HCT116 (cell line): Measurements from ENCODE around the gene GCAT. TPM values are rescaled to one million over a fixed set of nuclear protein-coding genes. Genes with fewer than 3 reads are reported as not detected.

Source experiments
- ATAC-seq: fragments of 200-7000 bp; cut with Tn5 transposase; 2 replicates; pipeline ENCODE4 v1.9.1; 2020; ENCODE audit warnings: mild to moderate bottlenecking, moderate library complexity
- BruUV-seq: library from RNA; stranded (reverse); fragments of 400-500 nt; replicated peaks from 2 replicates; lab custom pipeline; 2021; lab: Mats Ljungman, UMichigan
- CTCF ChIA-PET: fragments of 300-600 bp; sonication (Branson Sonifier 250); formaldehyde crosslinking; loops from one replicate; lab custom pipeline; 2021; ENCODE audit warnings: antibody characterized with exemption; lab: Charles Lee
- POLR2A ChIA-PET: fragments of 300-600, 350-600 bp; sonication (Branson Sonifier 250); formaldehyde crosslinking; loops from one replicate; lab custom pipeline; 2021; ENCODE audit warnings: antibody characterized with exemption; lab: Charles Lee
- RAD21 ChIA-PET, 2 experiments: fragments of 300-600 bp; sonication (Branson Sonifier 250); formaldehyde crosslinking; loops; one replicate each; lab custom pipeline; 2023; ENCODE audit warnings: low total read pairs in 2 of 2; ENCODE audit not compliant: uncharacterized antibody in 2 of 2, unreplicated experiment in 2 of 2, low non-redundant PET in 1 of 2; lab: Charles Lee
- DNase-seq: peaks from one replicate; pipeline ENCODE4 v3.0.0-alpha.2; 2010; ENCODE audit warnings: low read depth, low spot score
- H2AFZ ChIP-seq: fragments of 200-600 bp; shearing (Covaris generic), sonication (generic); 2 replicates; pipeline ENCODE4 v1.6.1; 2017; ENCODE audit warnings: low read depth, mixed run types, mixed read lengths, antibody characterized with exemption, low read length; ENCODE audit not compliant: poor library complexity, severe bottlenecking
- H3K27ac ChIP-seq: 2 replicates; pipeline ENCODE4 v1.5.1; 2012; ENCODE audit warnings: low read depth, low read length
- H3K27me3 ChIP-seq: fragments of 200-600 bp; sonication (generic); 2 replicates; pipeline ENCODE4 v1.6.1; 2016; ENCODE audit warnings: mixed run types, low read length, mixed read lengths; ENCODE audit not compliant: insufficient read depth
- H3K36me3 ChIP-seq, 2 experiments: fragments of 200-500 bp in 1 of 2; fragments of 200-600 bp in 1 of 2; sonication (Bioruptor generic) in 1 of 2; sonication (generic) in 1 of 2; 2 replicates each; pipeline versions ENCODE4 v1.5.1 to v1.6.1; 2014 to 2016; ENCODE audit warnings: low read length in 2 of 2, inconsistent platforms in 1 of 2, mixed read lengths in 1 of 2, mixed run types in 1 of 2; ENCODE audit not compliant: insufficient read depth in 2 of 2, control insufficient read depth in 1 of 2
- H3K4me1 ChIP-seq, 2 experiments: fragments of 200-600 bp in 1 of 2; sonication (generic) in 1 of 2; 2 replicates each; pipeline versions ENCODE4 v1.5.1 to v1.6.1; 2012 to 2017; ENCODE audit warnings: low read length in 2 of 2, inconsistent platforms in 1 of 2, mild to moderate bottlenecking in 1 of 2, mixed read lengths in 1 of 2, mixed run types in 1 of 2, moderate library complexity in 1 of 2; ENCODE audit not compliant: insufficient read depth in 2 of 2, control insufficient read depth in 1 of 2
- H3K4me2 ChIP-seq: fragments of 200-600 bp; sonication (generic); 2 replicates; pipeline ENCODE4 v1.6.1; 2017; ENCODE audit warnings: mixed run types, low read length, mixed read lengths
- H3K4me3 ChIP-seq, 2 experiments: fragments of 200-600 bp in 1 of 2; sonication (generic) in 1 of 2; replicated peaks in 1 of 2; 2 replicates each; pipeline ENCODE4 v1.5.1; 2011 to 2016; ENCODE audit warnings: low read length in 2 of 2, control low read depth in 1 of 2, low read depth in 1 of 2, mild to moderate bottlenecking in 1 of 2, mixed read lengths in 1 of 2, mixed run types in 1 of 2
- H3K79me2 ChIP-seq: fragments of 200-600 bp; sonication (generic); 2 replicates; pipeline ENCODE4 v1.6.1; 2017; ENCODE audit warnings: mild to moderate bottlenecking, mixed run types, low read length, moderate library complexity, mixed read lengths; ENCODE audit not compliant: insufficient read depth
- H3K9ac ChIP-seq: fragments of 200-600 bp; sonication (generic); 2 replicates; pipeline ENCODE4 v1.6.1; 2016; ENCODE audit warnings: low read length, mixed read lengths
- H3K9me2 ChIP-seq: fragments of 200-600 bp; sonication (generic), shearing (Covaris generic); 2 replicates; pipeline ENCODE4 v1.6.1; 2017; ENCODE audit warnings: mixed run types, mild to moderate bottlenecking, moderate library complexity; ENCODE audit not compliant: insufficient read depth
- H3K9me3 ChIP-seq, 2 experiments: fragments of 200-500 bp in 1 of 2; fragments of 200-600 bp in 1 of 2; sonication (Bioruptor generic) in 1 of 2; sonication (generic) in 1 of 2; 2 replicates each; pipeline ENCODE4 v1.6.1; 2014 to 2017; ENCODE audit warnings: low read length in 2 of 2, mixed read lengths in 2 of 2, inconsistent platforms in 1 of 2, low read depth in 1 of 2, mild to moderate bottlenecking in 1 of 2, mixed run types in 1 of 2, moderate library complexity in 1 of 2; ENCODE audit not compliant: control insufficient read depth in 1 of 2, insufficient read depth in 1 of 2
- H4K20me1 ChIP-seq: fragments of 200-600 bp; sonication (generic), shearing (Covaris generic); 2 replicates; pipeline ENCODE4 v1.6.1; 2017; ENCODE audit warnings: mixed run types, mild to moderate bottlenecking, moderate library complexity; ENCODE audit not compliant: insufficient read depth
- CBX3 ChIP-seq: IDR thresholded peaks from 2 replicates; pipeline ENCODE4 v1.6.1; 2012; ENCODE audit warnings: low read depth
- EGR1 ChIP-seq: IDR thresholded peaks from 2 replicates; pipeline ENCODE4 v1.6.1; 2012; ENCODE audit warnings: low read depth
- EZH2 ChIP-seq: fragments of 200-600 bp; sonication (generic); IDR thresholded peaks from 2 replicates; pipeline ENCODE4 v1.6.1; 2017; ENCODE audit warnings: antibody characterized with exemption, mixed run types
- EZH2phosphoT487 ChIP-seq: fragments of 200-600 bp; IDR thresholded peaks from 2 replicates; pipeline ENCODE4 v1.6.1; 2018; ENCODE audit warnings: antibody characterized with exemption, borderline replicate concordance
- FOSL1 ChIP-seq: IDR thresholded peaks from 2 replicates; pipeline ENCODE4 v1.6.1; 2012; ENCODE audit warnings: low read depth
- JUND ChIP-seq: IDR thresholded peaks from 2 replicates; pipeline ENCODE4 v1.6.1; 2012
- POLR2A ChIP-seq: IDR thresholded peaks from 2 replicates; pipeline ENCODE4 v1.7.0; 2011; ENCODE audit warnings: borderline replicate concordance; ENCODE audit not compliant: insufficient read depth, insufficient read length; ENCODE audit errors: extremely low read depth
- RAD21 ChIP-seq: IDR thresholded peaks from 2 replicates; pipeline ENCODE4 v1.6.1; 2012; ENCODE audit warnings: low read depth, mild to moderate bottlenecking
- REST ChIP-seq: IDR thresholded peaks from 2 replicates; pipeline ENCODE4 v1.6.1; 2012; ENCODE audit warnings: low read depth
- SIN3A ChIP-seq: IDR thresholded peaks from 2 replicates; pipeline ENCODE4 v1.6.1; 2012; ENCODE audit warnings: low read depth
- TCF7L2 ChIP-seq: IDR thresholded peaks from 2 replicates; pipeline ENCODE4 v1.7.0; 2011; ENCODE audit warnings: borderline replicate concordance, inconsistent platforms; ENCODE audit not compliant: insufficient read depth, insufficient read length; ENCODE audit errors: extremely low read depth
- YY1 ChIP-seq: IDR thresholded peaks from 2 replicates; pipeline ENCODE4 v1.6.1; 2011; ENCODE audit warnings: low read length, low read depth, moderate library complexity, mild to moderate bottlenecking; ENCODE audit not compliant: insufficient replicate concordance; ENCODE audit errors: extremely low read depth
- ZBTB33 ChIP-seq: IDR thresholded peaks from 2 replicates; pipeline ENCODE4 v1.6.1; 2011; ENCODE audit warnings: mild to moderate bottlenecking, low read length, moderate library complexity; ENCODE audit not compliant: insufficient replicate concordance; ENCODE audit errors: extremely low read depth
- ZFX ChIP-seq: fragments of 450-650 bp; IDR thresholded peaks from 2 replicates; pipeline ENCODE4 v1.6.1; 2017
- ZNF274 ChIP-seq: fragments of 200-500 bp; sonication (Bioruptor generic); IDR thresholded peaks from 2 replicates; pipeline ENCODE4 v1.6.1; 2014; ENCODE audit warnings: mild to moderate bottlenecking, low read depth, low read length, inconsistent platforms
- intact Hi-C: fragments of 100-400 bp; cut with micrococcal nuclease; formaldehyde crosslinking; loops from 2 replicates; pipeline ENCODE4 v1.10.0; 2022
- total RNA-seq: library from RNA; stranded (reverse); gene quantifications from one replicate; pipeline ENCODE4 v1.2.1, GENCODE V29; 2021; ENCODE audit not compliant: unreplicated experiment
- TF ChIP-seq, protein P1 (sequence below): IDR thresholded peaks from 2 replicates; pipeline ENCODE4 v1.6.1; 2012
- TF ChIP-seq, protein P2 (sequence below), 3 experiments: fragments of 200-600 bp in 1 of 3; sonication (generic) in 1 of 3; IDR thresholded peaks in 2 of 3; conservative IDR thresholded peaks in 1 of 3; 2 replicates each; pipeline ENCODE4 v1.5.1; 2012 to 2017; ENCODE audit warnings: low read depth in 2 of 3, low read length in 2 of 3, antibody characterized with exemption in 1 of 3, borderline replicate concordance in 1 of 3, control low read depth in 1 of 3, mild to moderate bottlenecking in 1 of 3, mixed read lengths in 1 of 3, mixed run types in 1 of 3, moderate library complexity in 1 of 3; ENCODE audit not compliant: insufficient read depth in 1 of 3

GCAT gene
- total RNA-seq, 1 experiment from 2014 or later = 88.7 TPM

GRCh38 chr22:37817705-37818408 is 10.1 kb downstream of the GCAT start:
- BruUV-seq = no TSS peak
- peak overlapping the region; percentile 27; the same call in 1 of the 2 replicates for H3K27ac ChIP-seq
- H3K4me3 ChIP-seq = no peak overlapping the region
- DNase-seq (no peak), ATAC-seq (peak; percentile 93)
- no peaks in the 10 kb centered on the region for H3K27me3 ChIP-seq
- RAD21 ChIA-PET = interaction anchor here in 1 of 2 experiments (0.7 to 1.3 kb wide), 3 partner anchors 45 to 147 kb away, joined by 3 to 5 read pairs (median 4); no protein-coding TSS in a partner anchor
- no peak overlapping the region for H3K9ac ChIP-seq
- TF ChIP-seq, protein P1, sequence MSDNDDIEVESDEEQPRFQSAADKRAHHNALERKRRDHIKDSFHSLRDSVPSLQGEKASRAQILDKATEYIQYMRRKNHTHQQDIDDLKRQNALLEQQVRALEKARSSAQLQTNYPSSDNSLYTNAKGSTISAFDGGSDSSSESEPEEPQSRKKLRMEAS = no peak
- TF ChIP-seq ZNF274 (no peak), POLR2A (no peak), TCF7L2 (no peak), REST (no peak), ZFX (no peak), CBX3 (no peak), ZBTB33 (no peak), RAD21 (peak; percentile 93), EGR1 (no peak), YY1 (no peak), SIN3A (no peak), FOSL1 (no peak), JUND (no peak), EZH2 (no peak), EZH2phosphoT487 (no peak)
- TF ChIP-seq, protein P2, sequence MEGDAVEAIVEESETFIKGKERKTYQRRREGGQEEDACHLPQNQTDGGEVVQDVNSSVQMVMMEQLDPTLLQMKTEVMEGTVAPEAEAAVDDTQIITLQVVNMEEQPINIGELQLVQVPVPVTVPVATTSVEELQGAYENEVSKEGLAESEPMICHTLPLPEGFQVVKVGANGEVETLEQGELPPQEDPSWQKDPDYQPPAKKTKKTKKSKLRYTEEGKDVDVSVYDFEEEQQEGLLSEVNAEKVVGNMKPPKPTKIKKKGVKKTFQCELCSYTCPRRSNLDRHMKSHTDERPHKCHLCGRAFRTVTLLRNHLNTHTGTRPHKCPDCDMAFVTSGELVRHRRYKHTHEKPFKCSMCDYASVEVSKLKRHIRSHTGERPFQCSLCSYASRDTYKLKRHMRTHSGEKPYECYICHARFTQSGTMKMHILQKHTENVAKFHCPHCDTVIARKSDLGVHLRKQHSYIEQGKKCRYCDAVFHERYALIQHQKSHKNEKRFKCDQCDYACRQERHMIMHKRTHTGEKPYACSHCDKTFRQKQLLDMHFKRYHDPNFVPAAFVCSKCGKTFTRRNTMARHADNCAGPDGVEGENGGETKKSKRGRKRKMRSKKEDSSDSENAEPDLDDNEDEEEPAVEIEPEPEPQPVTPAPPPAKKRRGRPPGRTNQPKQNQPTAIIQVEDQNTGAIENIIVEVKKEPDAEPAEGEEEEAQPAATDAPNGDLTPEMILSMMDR (IDR thresholded peaks at IDR 0.05 in 2 of 3, conservative IDR thresholded peaks at IDR 0.05 in 1 of 3; ENCODE audit: borderline replicate concordance in 1 of 3, insufficient read depth in 1 of 3, low read depth in 2 of 3, low read length in 2 of 3) = peak; percentile 84 to 93 (median 87)
- H2AFZ ChIP-seq = no peak overlapping the region
- H3K4me1 ChIP-seq = peaks cover 4 to 9% of the 10 kb centered on the region in 2 experiments; a peak in 3 of 4 replicates
- no peaks in the 10 kb centered on the region for H3K9me3 ChIP-seq
- no peaks in the 10 kb centered on the region for H4K20me1 ChIP-seq
- H3K36me3 ChIP-seq = peaks cover 5 to 15% of the 10 kb centered on the region in 2 experiments; a peak in 3 of 4 replicates
- no peaks in the 10 kb centered on the region for H3K9me2 ChIP-seq
- H3K4me2 ChIP-seq = peak overlapping the region; percentile 47
- CTCF ChIA-PET = interaction anchor here (0.5 to 4.8 kb wide), 13 partner anchors 10 to 276 kb away, joined by 3 to 33 read pairs (median 3); partner anchors contain the start of genes ANKRD54 and GCAT
- POLR2A ChIA-PET = interaction anchor here (0.6 to 3.4 kb wide), 3 partner anchors 10 to 210 kb away, joined by 3 to 19 read pairs (median 3); partner anchors contain the start of genes ANKRD54 and GCAT
- intact Hi-C loops = loop anchor here (1.0 kb wide), 2 partner anchors 45 to 147 kb away; no protein-coding TSS in a partner anchor
- no peaks in the 10 kb centered on the region for H3K79me2 ChIP-seq
